Measurements from ENCODE around the gene WDR36. TPM values are rescaled to one million over a fixed set of nuclear protein-coding genes. Genes with fewer than 3 reads are reported as not detected.
A peak's percentile ranks its signal among the peaks of the same experiment; 100 is the strongest.

WDR36 gene
- total RNA-seq, 2 experiments from 2014 or later: 65.1 to 65.6 TPM

DNA sequence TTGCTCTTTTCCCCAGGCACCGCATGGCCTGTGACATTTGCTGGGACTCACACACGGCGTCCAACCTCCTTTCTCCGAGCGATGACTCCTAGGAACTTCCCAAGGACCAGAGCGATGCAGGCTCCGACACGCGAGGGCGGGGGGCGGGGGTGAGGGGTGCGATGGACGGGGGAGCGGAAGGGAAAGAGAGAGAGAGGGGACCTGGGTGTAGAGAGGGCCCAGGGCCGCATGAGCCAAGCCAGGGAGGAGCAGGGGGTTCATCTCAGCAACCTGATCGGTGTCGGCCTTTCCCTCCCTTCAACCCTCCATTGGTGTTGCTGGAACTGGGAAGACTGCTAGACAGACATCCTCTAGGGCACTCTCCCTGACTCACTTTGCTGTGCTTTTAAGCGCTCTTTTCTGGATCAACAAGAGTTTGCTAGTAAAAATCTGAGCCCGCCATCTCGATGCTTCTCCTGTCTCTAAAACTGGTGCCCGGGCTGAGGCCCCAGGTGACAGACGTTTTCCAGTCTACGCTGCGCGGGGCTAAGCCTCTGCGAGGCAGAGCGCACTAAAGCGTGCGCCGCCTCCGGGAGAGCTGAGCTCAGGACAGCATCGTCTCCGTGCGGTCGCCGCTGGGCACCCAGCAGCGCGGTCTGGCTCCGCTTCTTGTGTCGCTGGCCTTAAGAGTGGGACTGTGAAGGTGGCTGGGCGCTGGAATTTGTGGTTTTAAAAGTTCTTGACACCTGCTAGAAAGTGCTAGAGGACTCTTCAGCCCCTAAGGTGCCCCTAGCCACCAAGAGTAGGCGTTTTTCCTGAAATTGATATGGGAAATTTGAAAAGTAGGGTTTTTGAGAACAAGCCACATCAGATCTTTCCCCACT, 21.6 kb upstream of the WDR36 start:
- H3K9me3 Mint-ChIP-seq: no peaks in the 10 kb centered on the region
- H3K27me3 Mint-ChIP-seq: peaks cover 85% of the 10 kb centered on the region
- H3K4me3 Mint-ChIP-seq: peak overlapping the region; percentile 31
- ChIA-PET POLR2A (no interaction called here), CTCF (no interaction called here)
- no peaks in the 10 kb centered on the region for H3K36me3 Mint-ChIP-seq (ENCODE audit: low read depth)
- ATAC-seq (peak; percentile 64), DNase-seq (peak; percentile 55)
- intact Hi-C loops (cut with micrococcal nuclease): no loop called here
- TF ChIP-seq, protein P1, sequence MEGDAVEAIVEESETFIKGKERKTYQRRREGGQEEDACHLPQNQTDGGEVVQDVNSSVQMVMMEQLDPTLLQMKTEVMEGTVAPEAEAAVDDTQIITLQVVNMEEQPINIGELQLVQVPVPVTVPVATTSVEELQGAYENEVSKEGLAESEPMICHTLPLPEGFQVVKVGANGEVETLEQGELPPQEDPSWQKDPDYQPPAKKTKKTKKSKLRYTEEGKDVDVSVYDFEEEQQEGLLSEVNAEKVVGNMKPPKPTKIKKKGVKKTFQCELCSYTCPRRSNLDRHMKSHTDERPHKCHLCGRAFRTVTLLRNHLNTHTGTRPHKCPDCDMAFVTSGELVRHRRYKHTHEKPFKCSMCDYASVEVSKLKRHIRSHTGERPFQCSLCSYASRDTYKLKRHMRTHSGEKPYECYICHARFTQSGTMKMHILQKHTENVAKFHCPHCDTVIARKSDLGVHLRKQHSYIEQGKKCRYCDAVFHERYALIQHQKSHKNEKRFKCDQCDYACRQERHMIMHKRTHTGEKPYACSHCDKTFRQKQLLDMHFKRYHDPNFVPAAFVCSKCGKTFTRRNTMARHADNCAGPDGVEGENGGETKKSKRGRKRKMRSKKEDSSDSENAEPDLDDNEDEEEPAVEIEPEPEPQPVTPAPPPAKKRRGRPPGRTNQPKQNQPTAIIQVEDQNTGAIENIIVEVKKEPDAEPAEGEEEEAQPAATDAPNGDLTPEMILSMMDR (IDR thresholded peaks at IDR 0.05): no peak
- peaks cover 20% of the 10 kb centered on the region for H3K4me1 Mint-ChIP-seq (ENCODE audit: low read depth)
- no peak overlapping the region for H3K27ac Mint-ChIP-seq

DNA sequence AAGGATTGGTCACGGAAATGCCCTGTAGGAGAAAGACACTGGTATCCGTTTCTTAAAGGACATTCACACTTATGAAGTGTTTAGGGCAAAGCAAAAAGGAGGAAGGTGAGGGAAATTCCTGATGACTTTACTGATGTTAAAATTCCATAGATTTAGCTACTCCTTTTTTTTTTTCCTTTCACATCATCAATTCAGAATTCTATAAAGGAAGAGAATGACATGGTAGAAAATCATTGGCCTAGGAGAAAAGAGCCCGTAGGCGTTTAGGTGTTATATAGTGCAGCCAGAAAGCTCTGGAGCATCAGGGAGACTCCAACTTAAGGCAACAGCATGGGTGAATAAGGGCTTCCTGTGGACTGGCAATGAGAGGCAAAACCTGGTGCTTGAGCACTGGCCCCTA, 20.7 kb upstream of the WDR36 start, which contains the start of gene TSLP:
TSS of gene TSLP (plus strand) at position 301 of the 400 bp plus-strand sequence. CDS start 178 bp downstream, outside the sequence.
- Mint-ChIP-seq H3K9me3 (no peaks in the 10 kb centered on the region), H3K27ac (no peak within 1 kb of the TSS), H3K4me1 (ENCODE audit: low read depth) (peaks cover 27% of the 10 kb centered on the region), H3K36me3 (ENCODE audit: low read depth) (no peaks in the 10 kb centered on the region), H3K27me3 (peaks cover 83% of the 10 kb centered on the region), H3K4me3 (peak within 1 kb of the TSS; percentile 82)
- TF ChIP-seq, protein P1 (IDR thresholded peaks at IDR 0.05): no peak
- intact Hi-C loops (cut with micrococcal nuclease): no loop called here
- DNase-seq (no peak), ATAC-seq (no peak)
- ChIA-PET POLR2A (interaction anchor here (0.6 kb wide), 1 partner anchor 528 kb away, joined by 4 read pairs; no protein-coding TSS in a partner anchor), CTCF (no interaction called here)

DNA sequence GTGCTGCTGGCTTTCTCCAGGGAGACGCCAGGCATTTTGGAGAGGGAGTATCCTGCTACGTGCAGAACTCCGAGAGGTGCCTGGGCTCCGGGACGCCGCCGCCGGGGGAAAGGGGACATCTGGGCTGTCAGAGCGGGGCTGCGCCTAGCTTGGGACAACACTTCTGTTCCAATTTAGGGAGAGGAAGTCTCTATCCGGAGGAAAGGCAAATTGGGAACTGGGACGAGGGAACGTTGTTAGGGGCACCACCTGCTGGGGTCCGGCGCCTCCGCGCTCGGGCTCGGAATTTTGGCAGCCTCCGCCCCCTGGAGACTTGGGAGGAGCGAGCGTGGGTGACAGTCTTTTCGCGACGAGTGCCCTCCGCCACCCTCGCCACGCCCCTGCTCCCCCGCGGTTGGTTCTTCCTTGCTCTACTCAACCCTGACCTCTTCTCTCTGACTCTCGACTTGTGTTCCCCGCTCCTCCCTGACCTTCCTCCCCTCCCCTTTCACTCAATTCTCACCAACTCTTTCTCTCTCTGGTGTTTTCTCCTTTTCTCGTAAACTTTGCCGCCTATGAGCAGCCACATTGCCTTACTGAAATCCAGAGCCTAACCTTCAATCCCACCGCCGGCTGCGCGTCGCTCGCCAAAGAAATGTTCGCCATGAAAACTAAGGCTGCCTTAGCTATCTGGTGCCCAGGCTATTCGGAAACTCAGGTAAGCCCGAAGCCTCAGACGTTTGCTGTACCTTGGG, 19.0 kb upstream of the WDR36 start:
- POLR2A ChIA-PET: no interaction called here
- TF ChIP-seq, protein P1 (IDR thresholded peaks at IDR 0.05): no peak
- H3K4me1 Mint-ChIP-seq (ENCODE audit: low read depth): peaks cover 27% of the 10 kb centered on the region

DNA sequence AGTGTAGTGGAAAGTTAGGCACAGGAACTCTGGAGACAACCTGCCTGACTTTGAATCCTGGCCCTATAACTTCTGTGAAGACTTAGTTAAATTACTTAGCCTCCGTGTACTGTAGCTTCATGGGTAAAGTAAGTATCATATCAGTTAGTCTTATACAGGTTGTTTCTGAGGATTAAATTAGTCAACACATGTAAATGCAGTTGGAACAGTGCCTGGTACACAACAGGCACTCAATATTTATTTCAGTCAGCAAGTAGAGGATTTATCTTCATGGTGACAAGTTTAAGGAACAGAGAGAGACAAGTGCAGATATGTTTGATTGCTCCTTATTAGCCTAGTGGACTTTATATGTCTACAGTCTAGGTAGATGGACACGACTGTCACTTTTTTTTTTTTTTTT, 17.9 kb upstream of the WDR36 start:
- TF ChIP-seq, protein P1 (IDR thresholded peaks at IDR 0.05): no peak
- Mint-ChIP-seq H3K9me3 (no peaks in the 10 kb centered on the region), H3K27me3 (peaks cover 66% of the 10 kb centered on the region), H3K4me3 (peak overlapping the region; percentile 82), H3K36me3 (ENCODE audit: low read depth) (no peaks in the 10 kb centered on the region), H3K4me1 (ENCODE audit: low read depth) (peaks cover 27% of the 10 kb centered on the region), H3K27ac (no peak overlapping the region)
- ChIA-PET CTCF (no interaction called here), POLR2A (no interaction called here)
- intact Hi-C loops (cut with micrococcal nuclease): no loop called here
- ATAC-seq: no peak
- DNase-seq: no peak

More for the DNA sequence above, 19.0 kb upstream of the WDR36 start:
- ATAC-seq (peak; percentile 88), DNase-seq (peak; percentile 78)
- Mint-ChIP-seq H3K27ac (peak overlapping the region; percentile 4), H3K27me3 (peaks cover 70% of the 10 kb centered on the region), H3K36me3 (ENCODE audit: low read depth) (no peaks in the 10 kb centered on the region), H3K4me3 (peak overlapping the region; percentile 82), H3K9me3 (no peaks in the 10 kb centered on the region)
- CTCF ChIA-PET: no interaction called here
- intact Hi-C loops (cut with micrococcal nuclease): loop anchor here (2.0 kb wide), 1 partner anchor 52 kb away; no protein-coding TSS in a partner anchor

DNA sequence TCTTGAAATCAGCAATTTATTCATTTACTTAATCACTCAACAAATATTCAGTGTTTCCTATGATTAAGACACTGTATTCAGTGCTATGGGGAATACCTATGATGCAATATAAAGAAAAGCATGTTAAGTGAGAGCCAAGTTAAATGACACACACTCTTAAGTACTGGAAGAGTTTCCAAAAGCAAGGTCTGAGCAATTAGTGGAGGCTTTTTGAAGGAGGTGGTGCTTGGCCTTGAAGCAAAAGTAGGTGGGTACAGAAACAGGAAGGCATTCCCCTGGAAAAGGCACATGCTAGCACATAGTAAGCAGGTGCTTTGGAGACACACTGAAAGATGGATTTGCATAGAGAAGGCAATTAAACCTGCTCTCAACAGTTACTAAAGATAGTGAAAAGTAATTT, 16.6 kb upstream of the WDR36 start:
- intact Hi-C loops (cut with micrococcal nuclease): no loop called here
- H3K4me1 Mint-ChIP-seq (ENCODE audit: low read depth): peaks cover 26% of the 10 kb centered on the region
- H3K27ac Mint-ChIP-seq: no peak overlapping the region
- TF ChIP-seq, protein P1 (IDR thresholded peaks at IDR 0.05): no peak
- no peaks in the 10 kb centered on the region for H3K36me3 Mint-ChIP-seq (ENCODE audit: low read depth)
- no peak overlapping the region for H3K4me3 Mint-ChIP-seq
- H3K9me3 Mint-ChIP-seq: no peaks in the 10 kb centered on the region
- ChIA-PET POLR2A (no interaction called here), CTCF (no interaction called here)
- H3K27me3 Mint-ChIP-seq: peaks cover 62% of the 10 kb centered on the region
- ATAC-seq (peak; percentile 55), DNase-seq (no peak)
